Keratinocyte (primary cell): ENCODE measurements around the gene MIER1. TPM values are rescaled to one million over a fixed set of nuclear protein-coding genes. Genes with fewer than 3 reads are reported as not detected.
A peak's percentile ranks its signal among the peaks of the same experiment; 100 is the strongest.

Experiments used
- DNase-seq: peaks from one replicate; pipeline ENCODE4 v3.0.0-alpha.2; 2011; ENCODE audit warnings: low read depth, missing footprints, low spot score
- FAIRE-seq: peaks from 2 replicates; lab custom pipeline; 2011; peaks lifted over from hg19 to GRCh38; lab: Jason Lieb, UNC
- H2AFZ ChIP-seq: 2 replicates; pipeline ENCODE4 v1.6.0; 2012; ENCODE audit warnings: low read length, control low read depth, inconsistent platforms; ENCODE audit not compliant: control insufficient read depth
- H3K27ac ChIP-seq: 2 replicates; pipeline ENCODE4 v1.5.1; 2011; ENCODE audit warnings: low read length; ENCODE audit not compliant: control insufficient read depth, insufficient read depth
- H3K27me3 ChIP-seq: 3 replicates; pipeline ENCODE4 v1.6.0; 2011; ENCODE audit warnings: low read length; ENCODE audit not compliant: control insufficient read depth, insufficient read depth; ENCODE audit errors: extremely low read depth
- H3K36me3 ChIP-seq, 2 experiments: 2 replicates in 1 of 2; 3 replicates in 1 of 2; pipeline ENCODE4 v1.5.1; 2011; ENCODE audit warnings: low read length in 2 of 2, mild to moderate bottlenecking in 1 of 2; ENCODE audit not compliant: control insufficient read depth in 2 of 2, insufficient read depth in 2 of 2; ENCODE audit errors: extremely low read depth in 1 of 2
- H3K4me1 ChIP-seq: 3 replicates; pipeline ENCODE4 v1.5.1; 2011; ENCODE audit warnings: low read length; ENCODE audit not compliant: control insufficient read depth, insufficient read depth; ENCODE audit errors: extremely low read depth
- H3K4me2 ChIP-seq: 3 replicates; pipeline ENCODE4 v1.6.0; 2011; ENCODE audit warnings: low read depth, low read length; ENCODE audit not compliant: control insufficient read depth, insufficient read depth; ENCODE audit errors: extremely low read depth
- H3K4me3 ChIP-seq, 3 experiments: fragments of 200-600 bp in 1 of 3; sonication (generic) in 1 of 3; 2 replicates in 2 of 3; 3 replicates in 1 of 3; pipeline ENCODE4 v1.5.1; 2011 to 2016; ENCODE audit warnings: low read length in 3 of 3, mild to moderate bottlenecking in 3 of 3, control low read depth in 2 of 3, inconsistent platforms in 1 of 3, low read depth in 1 of 3, mixed read lengths in 1 of 3, mixed run types in 1 of 3, moderate library complexity in 1 of 3; ENCODE audit not compliant: control insufficient read depth in 2 of 3, insufficient read depth in 2 of 3; ENCODE audit errors: extremely low read depth in 1 of 3
- H3K79me2 ChIP-seq: 2 replicates; pipeline ENCODE4 v1.6.0; 2012; ENCODE audit warnings: low read length; ENCODE audit not compliant: control insufficient read depth, insufficient read depth
- H3K9ac ChIP-seq: 3 replicates; pipeline ENCODE4 v1.6.0; 2011; ENCODE audit warnings: low read length; ENCODE audit not compliant: control insufficient read depth, insufficient read depth; ENCODE audit errors: extremely low read depth
- H3K9me1 ChIP-seq: 3 replicates; pipeline ENCODE4 v1.6.0; 2011; ENCODE audit warnings: low read length; ENCODE audit not compliant: control insufficient read depth, insufficient read depth; ENCODE audit errors: extremely low read depth
- H3K9me3 ChIP-seq: 2 replicates; pipeline ENCODE4 v1.5.1; 2012; ENCODE audit warnings: low read depth, low read length; ENCODE audit not compliant: control insufficient read depth
- H4K20me1 ChIP-seq: 3 replicates; pipeline ENCODE4 v1.6.0; 2011; ENCODE audit warnings: low read length; ENCODE audit not compliant: control insufficient read depth, insufficient read depth; ENCODE audit errors: extremely low read depth
- EZH2 ChIP-seq: IDR thresholded peaks from one replicate; pipeline ENCODE4 v1.6.1; 2012; ENCODE audit warnings: inconsistent platforms, mild to moderate bottlenecking, low read length, moderate library complexity
- dilution Hi-C: fragments of 300-500 bp; cut with MboI; formaldehyde crosslinking; loops from one replicate; pipeline ENCODE4 v1.7.0; 2020; ENCODE audit warnings: low sequenced_read_pairs; ENCODE audit not compliant: extremely low pct_ligation_motif_present
- polyA plus RNA-seq, 5 experiments: library from polyadenylated mRNA; depleted of rRNA in 3 of 5; stranded (reverse) in 3 of 5; stranded (forward) in 1 of 5; unstranded in 1 of 5; fragments of >200 nt; gene quantifications; 1 replicate in 1 of 5; 2 replicates in 3 of 5; 3 replicates in 1 of 5; pipeline versions ENCODE4 v1.2.1 to v1.2.3, GENCODE V29; 2011 to 2012; ENCODE audit warnings: missing spikeins in 2 of 5, low read depth in 1 of 5, low replicate concordance in 1 of 5
- TF ChIP-seq, protein P1 (sequence below), 3 experiments: IDR thresholded peaks in 1 of 3; conservative IDR thresholded peaks in 1 of 3; optimal IDR thresholded peaks in 1 of 3; 2 replicates in 2 of 3; 3 replicates in 1 of 3; pipeline versions ENCODE3 to v1.5.1; 2011; ENCODE audit warnings: low read length in 3 of 3, mild to moderate bottlenecking in 3 of 3, moderate library complexity in 2 of 3, control low read depth in 1 of 3, inconsistent platforms in 1 of 3; ENCODE audit not compliant: insufficient read depth in 2 of 3; ENCODE audit errors: extremely low read depth in 1 of 3

MIER1 gene
- polyA plus RNA-seq, 1 donor (not counting 4 experiments of a cell fraction or from before 2014, with no cell fraction given): 20.7 TPM

DNA sequence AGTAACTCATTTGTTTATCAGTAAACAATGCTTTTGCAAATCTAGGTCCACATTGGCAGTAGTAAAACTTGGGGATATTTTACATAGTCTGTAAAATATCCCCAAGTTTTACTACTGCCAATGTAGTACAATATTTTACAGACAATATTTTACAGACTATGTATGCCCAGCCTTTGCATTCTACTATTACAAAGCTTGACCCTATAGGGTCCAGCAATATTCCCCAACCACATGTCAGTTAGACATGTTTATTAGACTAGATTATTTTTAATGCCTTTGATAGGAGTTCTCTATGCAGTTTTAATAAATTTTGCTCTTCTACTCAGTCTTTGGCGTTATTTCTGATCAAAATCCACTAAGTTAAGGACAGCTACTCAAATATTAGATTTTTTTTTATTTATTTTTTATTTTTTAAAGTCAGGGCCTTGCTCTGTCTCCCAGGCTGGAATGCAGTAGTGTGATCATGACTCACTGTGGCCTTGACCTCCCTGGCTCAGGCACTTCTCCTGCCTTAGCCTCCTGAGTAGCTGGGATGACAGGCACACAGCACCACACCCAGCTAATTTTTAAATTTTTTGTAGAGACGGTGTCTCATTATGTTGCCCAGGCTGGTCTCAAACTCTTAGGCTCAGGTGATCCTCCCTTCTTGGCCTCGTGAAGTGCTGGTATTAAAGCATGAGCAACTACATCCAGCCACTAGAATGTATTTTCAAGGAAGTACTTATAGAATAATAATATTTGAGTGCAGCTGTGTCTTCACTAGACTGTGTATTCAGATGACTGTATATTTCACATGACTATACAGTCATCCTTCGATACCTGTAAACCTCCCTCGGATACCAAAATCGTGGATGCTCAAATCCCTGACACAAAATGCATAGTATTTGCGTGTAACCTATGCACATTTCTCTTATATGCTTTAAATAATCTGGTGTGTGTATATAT lies 19.8 kb downstream of the MIER1 start:
- dilution Hi-C loops: no loop called here
- Histone ChIP-seq H3K9ac (peak overlapping the region; percentile 43), H3K36me3 (peaks cover 4 to 25% of the 10 kb centered on the region in 2 experiments), H3K9me1 (no peaks in the 10 kb centered on the region), H3K9me3 (no peaks in the 10 kb centered on the region), H3K27ac (peak overlapping the region; percentile 80), H3K27me3 (no peaks in the 10 kb centered on the region), H3K79me2 (peaks cover 71% of the 10 kb centered on the region), H4K20me1 (no peaks in the 10 kb centered on the region), H3K4me2 (peak overlapping the region; percentile 47), H3K4me1 (peaks cover 16% of the 10 kb centered on the region), H2AFZ (no peak overlapping the region), H3K4me3 (no peak overlapping the region)
- TF ChIP-seq, protein P1, sequence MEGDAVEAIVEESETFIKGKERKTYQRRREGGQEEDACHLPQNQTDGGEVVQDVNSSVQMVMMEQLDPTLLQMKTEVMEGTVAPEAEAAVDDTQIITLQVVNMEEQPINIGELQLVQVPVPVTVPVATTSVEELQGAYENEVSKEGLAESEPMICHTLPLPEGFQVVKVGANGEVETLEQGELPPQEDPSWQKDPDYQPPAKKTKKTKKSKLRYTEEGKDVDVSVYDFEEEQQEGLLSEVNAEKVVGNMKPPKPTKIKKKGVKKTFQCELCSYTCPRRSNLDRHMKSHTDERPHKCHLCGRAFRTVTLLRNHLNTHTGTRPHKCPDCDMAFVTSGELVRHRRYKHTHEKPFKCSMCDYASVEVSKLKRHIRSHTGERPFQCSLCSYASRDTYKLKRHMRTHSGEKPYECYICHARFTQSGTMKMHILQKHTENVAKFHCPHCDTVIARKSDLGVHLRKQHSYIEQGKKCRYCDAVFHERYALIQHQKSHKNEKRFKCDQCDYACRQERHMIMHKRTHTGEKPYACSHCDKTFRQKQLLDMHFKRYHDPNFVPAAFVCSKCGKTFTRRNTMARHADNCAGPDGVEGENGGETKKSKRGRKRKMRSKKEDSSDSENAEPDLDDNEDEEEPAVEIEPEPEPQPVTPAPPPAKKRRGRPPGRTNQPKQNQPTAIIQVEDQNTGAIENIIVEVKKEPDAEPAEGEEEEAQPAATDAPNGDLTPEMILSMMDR (optimal IDR thresholded peaks at IDR 0.05 in 1 of 3, IDR thresholded peaks at IDR 0.05 in 1 of 3, conservative IDR thresholded peaks at IDR 0.05 in 1 of 3; ENCODE audit: extremely low read depth in 1 of 3, insufficient read depth in 2 of 3, low read length in 3 of 3): no peak
- no peak for TF ChIP-seq EZH2
- DNase-seq (peak; percentile 58), FAIRE-seq (no peak)

DNA sequence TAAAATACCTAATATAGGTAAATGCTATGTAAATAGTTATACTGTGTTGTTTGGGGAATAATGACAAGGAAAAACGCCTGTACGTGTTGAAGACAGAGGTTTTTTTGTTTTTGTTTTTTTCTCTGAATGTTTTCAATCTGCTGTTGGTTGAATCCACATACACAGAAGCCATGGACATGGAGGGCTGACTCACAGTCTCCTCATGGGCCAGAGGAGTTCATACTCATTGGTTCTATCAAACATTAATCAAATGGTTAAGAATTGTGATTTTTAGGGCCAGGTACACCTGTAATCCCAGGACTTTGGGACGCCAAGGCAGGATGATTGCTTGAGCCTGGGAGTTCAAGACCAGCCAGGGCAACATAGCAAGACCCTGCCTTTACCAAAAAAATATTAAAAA lies 20.5 kb downstream of the MIER1 start:
- Histone ChIP-seq H2AFZ (no peak overlapping the region), H3K9me1 (no peaks in the 10 kb centered on the region), H3K27ac (peak overlapping the region; percentile 68), H3K9ac (no peak overlapping the region), H3K79me2 (peaks cover 65% of the 10 kb centered on the region), H3K4me1 (peaks cover 16% of the 10 kb centered on the region), H3K27me3 (no peaks in the 10 kb centered on the region), H4K20me1 (no peaks in the 10 kb centered on the region), H3K4me2 (no peak overlapping the region), H3K9me3 (no peaks in the 10 kb centered on the region), H3K4me3 (no peak overlapping the region), H3K36me3 (peaks cover 4 to 25% of the 10 kb centered on the region in 2 experiments)
- TF ChIP-seq EZH2: no peak
- TF ChIP-seq, protein P1 (optimal IDR thresholded peaks at IDR 0.05 in 1 of 3, IDR thresholded peaks at IDR 0.05 in 1 of 3, conservative IDR thresholded peaks at IDR 0.05 in 1 of 3; ENCODE audit: extremely low read depth in 1 of 3, insufficient read depth in 2 of 3, low read length in 3 of 3): no peak
- DNase-seq (no peak), FAIRE-seq (no peak)
- dilution Hi-C loops: no loop called here
